Measurements from ENCODE around the gene ABL2. TPM values are rescaled to one million over a fixed set of nuclear protein-coding genes. Genes with fewer than 3 reads are reported as not detected.

Gene ABL2
- total RNA-seq, 1 experiment from 2014 or later, result 38.3 TPM

DNA sequence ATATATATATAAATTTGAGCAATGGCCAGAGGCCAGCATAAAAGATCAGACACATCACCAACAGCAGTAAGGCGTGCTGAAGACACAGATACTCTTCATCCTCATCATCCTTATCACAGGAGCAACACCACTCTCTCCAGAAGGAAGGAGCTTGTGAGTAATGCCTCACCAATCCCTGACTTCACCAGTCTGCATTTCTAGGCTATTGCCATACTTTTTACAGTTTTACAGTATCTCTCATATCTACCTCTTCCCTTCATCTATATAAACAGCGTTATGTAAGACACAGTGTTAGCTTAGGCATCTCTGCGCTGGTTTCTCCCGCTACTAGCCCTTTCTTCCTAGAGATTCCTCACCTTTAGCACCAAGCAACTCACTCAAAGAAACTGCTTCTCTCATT lies 2.4 kb upstream of the ABL2 start:
- Histone ChIP-seq H3K27ac (ENCODE audit: low read length) (no peak overlapping the region), H3K9me3 (ENCODE audit: control insufficient read depth, insufficient read depth, low read depth, low read length) (no peaks in the 10 kb centered on the region), H3K4me3 (ENCODE audit: low read depth in 2 of 2, low read length in 2 of 2) (no peak overlapping the region), H3K4me1 (ENCODE audit: control insufficient read depth, insufficient read depth, low read length) (peaks cover 10% of the 10 kb centered on the region; the same call in 1 of the 2 replicates), H3K36me3 (ENCODE audit: control insufficient read depth, insufficient read depth, low read length) (no peaks in the 10 kb centered on the region), H3K27me3 (ENCODE audit: control insufficient read depth, insufficient read depth, low read length) (no peaks in the 10 kb centered on the region)
- ChIA-PET CTCF (no interaction called here), POLR2A (no interaction called here)
- in situ Hi-C loops (cut with HindIII; ENCODE audit: low pct_unique_long_range_greater_than_20kb, low sequenced_read_pairs), result no loop called here
- DNase-seq (ENCODE audit: low read depth, low spot score) (no peak), ATAC-seq (no peak)
- BruUV-seq (replicated peaks), result no TSS peak
- no peak for TF ChIP-seq POLR2AphosphoS5 (IDR thresholded peaks at IDR 0.05; ENCODE audit: low read depth, low read length)
- TF ChIP-seq SIN3A (IDR thresholded peaks at IDR 0.05; ENCODE audit: borderline replicate concordance, insufficient read depth, low read depth, low read length), result no peak
- TF ChIP-seq, protein P1, sequence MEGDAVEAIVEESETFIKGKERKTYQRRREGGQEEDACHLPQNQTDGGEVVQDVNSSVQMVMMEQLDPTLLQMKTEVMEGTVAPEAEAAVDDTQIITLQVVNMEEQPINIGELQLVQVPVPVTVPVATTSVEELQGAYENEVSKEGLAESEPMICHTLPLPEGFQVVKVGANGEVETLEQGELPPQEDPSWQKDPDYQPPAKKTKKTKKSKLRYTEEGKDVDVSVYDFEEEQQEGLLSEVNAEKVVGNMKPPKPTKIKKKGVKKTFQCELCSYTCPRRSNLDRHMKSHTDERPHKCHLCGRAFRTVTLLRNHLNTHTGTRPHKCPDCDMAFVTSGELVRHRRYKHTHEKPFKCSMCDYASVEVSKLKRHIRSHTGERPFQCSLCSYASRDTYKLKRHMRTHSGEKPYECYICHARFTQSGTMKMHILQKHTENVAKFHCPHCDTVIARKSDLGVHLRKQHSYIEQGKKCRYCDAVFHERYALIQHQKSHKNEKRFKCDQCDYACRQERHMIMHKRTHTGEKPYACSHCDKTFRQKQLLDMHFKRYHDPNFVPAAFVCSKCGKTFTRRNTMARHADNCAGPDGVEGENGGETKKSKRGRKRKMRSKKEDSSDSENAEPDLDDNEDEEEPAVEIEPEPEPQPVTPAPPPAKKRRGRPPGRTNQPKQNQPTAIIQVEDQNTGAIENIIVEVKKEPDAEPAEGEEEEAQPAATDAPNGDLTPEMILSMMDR (IDR thresholded peaks at IDR 0.05), result no peak
- TF ChIP-seq, protein P2, sequence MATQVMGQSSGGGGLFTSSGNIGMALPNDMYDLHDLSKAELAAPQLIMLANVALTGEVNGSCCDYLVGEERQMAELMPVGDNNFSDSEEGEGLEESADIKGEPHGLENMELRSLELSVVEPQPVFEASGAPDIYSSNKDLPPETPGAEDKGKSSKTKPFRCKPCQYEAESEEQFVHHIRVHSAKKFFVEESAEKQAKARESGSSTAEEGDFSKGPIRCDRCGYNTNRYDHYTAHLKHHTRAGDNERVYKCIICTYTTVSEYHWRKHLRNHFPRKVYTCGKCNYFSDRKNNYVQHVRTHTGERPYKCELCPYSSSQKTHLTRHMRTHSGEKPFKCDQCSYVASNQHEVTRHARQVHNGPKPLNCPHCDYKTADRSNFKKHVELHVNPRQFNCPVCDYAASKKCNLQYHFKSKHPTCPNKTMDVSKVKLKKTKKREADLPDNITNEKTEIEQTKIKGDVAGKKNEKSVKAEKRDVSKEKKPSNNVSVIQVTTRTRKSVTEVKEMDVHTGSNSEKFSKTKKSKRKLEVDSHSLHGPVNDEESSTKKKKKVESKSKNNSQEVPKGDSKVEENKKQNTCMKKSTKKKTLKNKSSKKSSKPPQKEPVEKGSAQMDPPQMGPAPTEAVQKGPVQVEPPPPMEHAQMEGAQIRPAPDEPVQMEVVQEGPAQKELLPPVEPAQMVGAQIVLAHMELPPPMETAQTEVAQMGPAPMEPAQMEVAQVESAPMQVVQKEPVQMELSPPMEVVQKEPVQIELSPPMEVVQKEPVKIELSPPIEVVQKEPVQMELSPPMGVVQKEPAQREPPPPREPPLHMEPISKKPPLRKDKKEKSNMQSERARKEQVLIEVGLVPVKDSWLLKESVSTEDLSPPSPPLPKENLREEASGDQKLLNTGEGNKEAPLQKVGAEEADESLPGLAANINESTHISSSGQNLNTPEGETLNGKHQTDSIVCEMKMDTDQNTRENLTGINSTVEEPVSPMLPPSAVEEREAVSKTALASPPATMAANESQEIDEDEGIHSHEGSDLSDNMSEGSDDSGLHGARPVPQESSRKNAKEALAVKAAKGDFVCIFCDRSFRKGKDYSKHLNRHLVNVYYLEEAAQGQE (IDR thresholded peaks at IDR 0.05; ENCODE audit: insufficient read depth in 1 of 2, low read depth in 2 of 2, low read length in 1 of 2), result no peak
- no peak for TF ChIP-seq TCF7L2 (IDR thresholded peaks at IDR 0.05; ENCODE audit: low read depth, low read length)
- intact Hi-C loops (cut with micrococcal nuclease; ENCODE audit: unreplicated experiment), result no loop called here

DNA sequence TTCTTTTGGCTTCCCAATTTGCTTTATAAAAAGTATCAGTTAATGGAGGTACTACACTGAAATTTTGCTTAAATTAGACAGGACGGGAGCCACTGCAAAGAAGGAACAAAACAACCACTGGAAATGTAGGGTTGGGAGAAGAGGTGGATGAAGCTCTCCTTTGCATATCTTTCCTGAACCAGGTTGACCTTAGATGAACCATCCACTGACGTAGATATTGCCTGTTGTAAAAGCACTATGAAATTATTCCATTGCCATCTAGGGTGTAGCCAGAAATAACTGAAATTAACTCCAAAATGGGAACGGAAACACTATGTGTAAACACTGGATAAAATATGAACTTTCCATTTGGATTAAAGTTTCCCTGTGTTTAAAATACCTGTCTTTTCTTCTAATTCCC lies 1.2 kb upstream of the ABL2 start:
- H3K36me3 ChIP-seq (ENCODE audit: control insufficient read depth, insufficient read depth, low read length), result no peaks in the 10 kb centered on the region
- H3K27me3 ChIP-seq (ENCODE audit: control insufficient read depth, insufficient read depth, low read length), result no peaks in the 10 kb centered on the region
- TF ChIP-seq POLR2AphosphoS5 (IDR thresholded peaks at IDR 0.05; ENCODE audit: low read depth, low read length), result no peak
- TF ChIP-seq SIN3A (IDR thresholded peaks at IDR 0.05; ENCODE audit: borderline replicate concordance, insufficient read depth, low read depth, low read length), result no peak
- TF ChIP-seq, protein P2 (IDR thresholded peaks at IDR 0.05; ENCODE audit: insufficient read depth in 1 of 2, low read depth in 2 of 2, low read length in 1 of 2), result no peak
- TF ChIP-seq TCF7L2 (IDR thresholded peaks at IDR 0.05; ENCODE audit: low read depth, low read length), result no peak
- TF ChIP-seq, protein P1 (IDR thresholded peaks at IDR 0.05), result no peak
- H3K4me3 ChIP-seq (ENCODE audit: low read depth in 2 of 2, low read length in 2 of 2), result no peak overlapping the region
- H3K9me3 ChIP-seq (ENCODE audit: control insufficient read depth, insufficient read depth, low read depth, low read length), result no peaks in the 10 kb centered on the region
- ATAC-seq, result no peak
- ChIA-PET POLR2A (no interaction called here), CTCF (no interaction called here)
- no peak overlapping the region; the same call in 1 of the 2 replicates for H3K27ac ChIP-seq (ENCODE audit: low read length)
- DNase-seq (ENCODE audit: low read depth, low spot score), result no peak
- in situ Hi-C loops (cut with HindIII; ENCODE audit: low pct_unique_long_range_greater_than_20kb, low sequenced_read_pairs) (no loop called here), intact Hi-C loops (cut with micrococcal nuclease; ENCODE audit: unreplicated experiment) (no loop called here)
- H3K4me1 ChIP-seq (ENCODE audit: control insufficient read depth, insufficient read depth, low read length), result peaks cover 10% of the 10 kb centered on the region; the same call in 1 of the 2 replicates
- BruUV-seq (replicated peaks), result no TSS peak

All from Panc1 (cell line).